ENCODE data around the gene STAT6.

Gene STAT6

GRCh38 chr12:57142121-57142520 is 31.0 kb upstream of the STAT6 start:
- Histone ChIP-seq H3K27ac (no peak overlapping the region), H3K9ac (ENCODE audit: insufficient read length) (no peak overlapping the region), H3K36me3 (ENCODE audit: insufficient read depth, low read length) (peaks cover 49% of the 10 kb centered on the region; the same call in 1 of the 2 replicates), H3K4me3 (no peak overlapping the region), H3K9me3 (ENCODE audit: low read depth, low read length) (no peaks in the 10 kb centered on the region)
- no peak for DNase-seq (ENCODE audit: low read depth, low spot score)
- no peak for TF ChIP-seq FOXP2 (optimal IDR thresholded peaks at IDR 0.05; ENCODE audit: control extremely low read depth, extremely low read length, insufficient read depth)
- TF ChIP-seq EZH2 (IDR thresholded peaks at IDR 0.05), result no peak
- no peak for TF ChIP-seq POLR2AphosphoS5 (IDR thresholded peaks at IDR 0.05; ENCODE audit: borderline replicate concordance, low read depth, low read length)

GRCh38 chr12:57141249-57141648 is 30.1 kb upstream of the STAT6 start:
- no peak overlapping the region for H3K27ac ChIP-seq
- H3K9ac ChIP-seq (ENCODE audit: insufficient read length), result no peak overlapping the region
- DNase-seq (ENCODE audit: low read depth, low spot score), result no peak
- H3K36me3 ChIP-seq (ENCODE audit: insufficient read depth, low read length), result peaks cover 48% of the 10 kb centered on the region; the same call in 1 of the 2 replicates
- no peaks in the 10 kb centered on the region for H3K9me3 ChIP-seq (ENCODE audit: low read depth, low read length)
- H3K4me3 ChIP-seq, result no peak overlapping the region
- TF ChIP-seq POLR2AphosphoS5 (IDR thresholded peaks at IDR 0.05; ENCODE audit: borderline replicate concordance, low read depth, low read length) (no peak), EZH2 (IDR thresholded peaks at IDR 0.05) (no peak), FOXP2 (optimal IDR thresholded peaks at IDR 0.05; ENCODE audit: control extremely low read depth, extremely low read length, insufficient read depth) (no peak)

GRCh38 chr12:57139796-57140649 is 28.9 kb upstream of the STAT6 start:
- Histone ChIP-seq H3K9ac (ENCODE audit: insufficient read length) (no peak overlapping the region), H3K4me3 (no peak overlapping the region), H3K27ac (no peak overlapping the region), H3K36me3 (ENCODE audit: insufficient read depth, low read length) (peaks cover 36% of the 10 kb centered on the region; the same call in 1 of the 2 replicates), H3K9me3 (ENCODE audit: low read depth, low read length) (no peaks in the 10 kb centered on the region)
- no peak for DNase-seq (ENCODE audit: low read depth, low spot score)
- TF ChIP-seq EZH2 (IDR thresholded peaks at IDR 0.05), result no peak
- no peak for TF ChIP-seq FOXP2 (optimal IDR thresholded peaks at IDR 0.05; ENCODE audit: control extremely low read depth, extremely low read length, insufficient read depth)
- TF ChIP-seq POLR2AphosphoS5 (IDR thresholded peaks at IDR 0.05; ENCODE audit: borderline replicate concordance, low read depth, low read length), result no peak

GRCh38 chr12:57138526-57139272 is 27.5 kb upstream of the STAT6 start:
- H3K36me3 ChIP-seq (ENCODE audit: insufficient read depth, low read length), result peaks cover 32% of the 10 kb centered on the region; the same call in 1 of the 2 replicates
- DNase-seq (ENCODE audit: low read depth, low spot score), result no peak
- TF ChIP-seq EZH2 (IDR thresholded peaks at IDR 0.05), result no peak
- no peak for TF ChIP-seq FOXP2 (optimal IDR thresholded peaks at IDR 0.05; ENCODE audit: control extremely low read depth, extremely low read length, insufficient read depth)
- TF ChIP-seq POLR2AphosphoS5 (IDR thresholded peaks at IDR 0.05; ENCODE audit: borderline replicate concordance, low read depth, low read length), result no peak
- no peak overlapping the region for H3K9ac ChIP-seq (ENCODE audit: insufficient read length)
- no peak overlapping the region for H3K27ac ChIP-seq
- no peaks in the 10 kb centered on the region for H3K9me3 ChIP-seq (ENCODE audit: low read depth, low read length)
- H3K4me3 ChIP-seq, result no peak overlapping the region

GRCh38 chr12:57135527-57136326 is 24.6 kb upstream of the STAT6 start:
- H3K9me3 ChIP-seq (ENCODE audit: low read depth, low read length), result no peaks in the 10 kb centered on the region
- H3K27ac ChIP-seq, result peak overlapping the region; percentile 92
- peaks cover 17% of the 10 kb centered on the region; the same call in 1 of the 2 replicates for H3K36me3 ChIP-seq (ENCODE audit: insufficient read depth, low read length)
- TF ChIP-seq EZH2 (IDR thresholded peaks at IDR 0.05) (no peak), FOXP2 (optimal IDR thresholded peaks at IDR 0.05; ENCODE audit: control extremely low read depth, extremely low read length, insufficient read depth) (no peak), POLR2AphosphoS5 (IDR thresholded peaks at IDR 0.05; ENCODE audit: borderline replicate concordance, low read depth, low read length) (no peak; the same call in 1 of the 2 replicates)
- no peak for DNase-seq (ENCODE audit: low read depth, low spot score)
- peak overlapping the region; percentile 62 for H3K9ac ChIP-seq (ENCODE audit: insufficient read length)
- peak overlapping the region; percentile 68 for H3K4me3 ChIP-seq

- no peaks in the 10 kb centered on the region for H3K9me3 ChIP-seq (ENCODE audit: low read depth, low read length)
- DNase-seq (ENCODE audit: low read depth, low spot score), result no peak
- no peak for TF ChIP-seq POLR2AphosphoS5 (IDR thresholded peaks at IDR 0.05; ENCODE audit: borderline replicate concordance, low read depth, low read length)
- TF ChIP-seq EZH2 (IDR thresholded peaks at IDR 0.05), result no peak
- no peak for TF ChIP-seq FOXP2 (optimal IDR thresholded peaks at IDR 0.05; ENCODE audit: control extremely low read depth, extremely low read length, insufficient read depth)
- H3K36me3 ChIP-seq (ENCODE audit: insufficient read depth, low read length), result peaks cover 12% of the 10 kb centered on the region; the same call in 1 of the 2 replicates
- peak overlapping the region; percentile 62 for H3K9ac ChIP-seq (ENCODE audit: insufficient read length)
- H3K4me3 ChIP-seq, result no peak overlapping the region
- H3K27ac ChIP-seq, result peak overlapping the region; percentile 92
Observed at GRCh38 chr12:57134949-57135348, 23.8 kb upstream of the STAT6 start.

- H3K9ac ChIP-seq (ENCODE audit: insufficient read length), result no peak overlapping the region
- TF ChIP-seq POLR2AphosphoS5 (IDR thresholded peaks at IDR 0.05; ENCODE audit: borderline replicate concordance, low read depth, low read length) (no peak), EZH2 (IDR thresholded peaks at IDR 0.05) (no peak), FOXP2 (optimal IDR thresholded peaks at IDR 0.05; ENCODE audit: control extremely low read depth, extremely low read length, insufficient read depth) (no peak)
- no peaks in the 10 kb centered on the region for H3K9me3 ChIP-seq (ENCODE audit: low read depth, low read length)
- H3K27ac ChIP-seq, result peak overlapping the region; percentile 84; the same call in 1 of the 2 replicates
- H3K4me3 ChIP-seq, result no peak overlapping the region
- no peak for DNase-seq (ENCODE audit: low read depth, low spot score)
- peaks cover 4% of the 10 kb centered on the region; the same call in 1 of the 2 replicates for H3K36me3 ChIP-seq (ENCODE audit: insufficient read depth, low read length)
Observed at GRCh38 chr12:57133916-57134315, 22.8 kb upstream of the STAT6 start.
